ENCODE data around the gene GLDN. TPM values are rescaled to one million over a fixed set of nuclear protein-coding genes. Genes with fewer than 3 reads are reported as not detected.

GLDN gene
- total and polyA plus RNA-seq, 2 of the 4 experiments (the other 2 are of a cell fraction): under 0.01 TPM; not detected in 1

DNA sequence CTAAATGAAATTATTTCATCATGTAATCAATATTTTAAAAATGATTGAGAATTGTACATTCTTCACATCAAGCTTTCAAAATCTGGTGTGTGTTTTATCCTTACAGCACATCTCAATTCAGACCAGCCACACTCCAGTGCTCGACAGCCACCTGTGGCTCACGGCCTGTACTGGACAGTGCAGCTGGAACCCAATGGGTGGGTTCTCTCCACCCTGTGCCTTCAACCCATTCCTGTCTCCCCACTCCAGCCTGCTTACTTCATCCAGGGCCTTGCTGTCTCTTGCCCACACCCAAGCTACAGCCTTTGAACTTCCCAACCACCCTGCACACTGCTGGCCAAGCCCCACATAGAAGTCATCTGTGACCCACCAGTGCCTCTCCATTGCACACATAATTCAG lies 20.6 kb upstream of the GLDN start:
- H4K5ac ChIP-seq (ENCODE audit: low read depth, low read length): no peak overlapping the region
- ChIA-PET CTCF (no interaction called here), POLR2A (ENCODE audit: unreplicated experiment) (no interaction called here)
- no peak overlapping the region for H3K4ac ChIP-seq (ENCODE audit: low read depth, low read length)
- H3K9me3 ChIP-seq (ENCODE audit: control insufficient read depth, insufficient read depth, low read length): no peaks in the 10 kb centered on the region
- H3K23ac ChIP-seq (ENCODE audit: low read depth, low read length): no peak overlapping the region
- H4K91ac ChIP-seq (ENCODE audit: insufficient read depth, low read depth, low read length): no peak overlapping the region
- H3K14ac ChIP-seq (replicated peaks; ENCODE audit: low read depth, low read length): no peak overlapping the region
- H3K27ac ChIP-seq (ENCODE audit: insufficient read depth, low read length): no peak overlapping the region
- H3K36me3 ChIP-seq (ENCODE audit: control insufficient read depth, insufficient read depth, low read length): no peaks in the 10 kb centered on the region
- no peaks in the 10 kb centered on the region for H3K79me1 ChIP-seq (ENCODE audit: low read depth in 1 of 2, low read length in 2 of 2)
- peaks cover 4% of the 10 kb centered on the region; the same call in 1 of the 2 replicates for H3K4me1 ChIP-seq (ENCODE audit: control insufficient read depth, insufficient read depth, low read length)
- in situ Hi-C loops (cut with MboI; ENCODE audit: low sequenced_read_pairs) (no loop called here), intact Hi-C loops (cut with micrococcal nuclease) (no loop called here), dilution Hi-C loops (cut with HindIII; ENCODE audit: low sequenced_read_pairs, unreplicated experiment) (no loop called here)
- ATAC-seq (ENCODE audit: low read depth) (no peak), DNase-seq (no peak)
- WGBS, 2 experiments (ENCODE audit: extremely low coverage in 2 of 2, insufficient read length in 1 of 2): no CpG with 5 or more reads among the region's 2 CpGs
- no peak overlapping the region for H3K4me3 ChIP-seq (ENCODE audit: insufficient read depth, low read depth, low read length)
- H2BK15ac ChIP-seq (ENCODE audit: low read depth, low read length): no peak overlapping the region
- H2AFZ ChIP-seq (replicated peaks; ENCODE audit: low read length, poor library complexity): no peak overlapping the region
- peaks cover 18% of the 10 kb centered on the region for H3K27me3 ChIP-seq (ENCODE audit: control insufficient read depth, insufficient read depth, low read length)
- no peak overlapping the region for H3K4me2 ChIP-seq (ENCODE audit: low read depth, low read length)
- H4K20me1 ChIP-seq (ENCODE audit: insufficient read depth, low read length): no peaks in the 10 kb centered on the region
- H3K9ac ChIP-seq (ENCODE audit: low read depth, low read length): no peak overlapping the region
- TF ChIP-seq MAZ (IDR thresholded peaks at IDR 0.05; ENCODE audit: borderline replicate concordance, low read depth, low read length) (no peak), SMC3 (IDR thresholded peaks at IDR 0.05; ENCODE audit: low read depth, low read length) (no peak), BHLHE40 (IDR thresholded peaks at IDR 0.05; ENCODE audit: low read depth, low read length) (no peak), POLR2A (IDR thresholded peaks at IDR 0.05; ENCODE audit: low read depth, low read length) (no peak), MAFK (IDR thresholded peaks at IDR 0.05; ENCODE audit: low read depth, low read length) (no peak), RFX5 (IDR thresholded peaks at IDR 0.05; ENCODE audit: low read depth, low read length) (no peak), CHD1 (IDR thresholded peaks at IDR 0.05; ENCODE audit: low read depth, low read length) (no peak), RAD21 (IDR thresholded peaks at IDR 0.05; ENCODE audit: low read length) (no peak), CEBPB (IDR thresholded peaks at IDR 0.05; ENCODE audit: low read depth, low read length) (no peak), FOS (IDR thresholded peaks at IDR 0.05; ENCODE audit: low read depth, low read length) (no peak), RCOR1 (IDR thresholded peaks at IDR 0.05; ENCODE audit: insufficient replicate concordance, low read length) (no peak)
- TF ChIP-seq, protein P1, sequence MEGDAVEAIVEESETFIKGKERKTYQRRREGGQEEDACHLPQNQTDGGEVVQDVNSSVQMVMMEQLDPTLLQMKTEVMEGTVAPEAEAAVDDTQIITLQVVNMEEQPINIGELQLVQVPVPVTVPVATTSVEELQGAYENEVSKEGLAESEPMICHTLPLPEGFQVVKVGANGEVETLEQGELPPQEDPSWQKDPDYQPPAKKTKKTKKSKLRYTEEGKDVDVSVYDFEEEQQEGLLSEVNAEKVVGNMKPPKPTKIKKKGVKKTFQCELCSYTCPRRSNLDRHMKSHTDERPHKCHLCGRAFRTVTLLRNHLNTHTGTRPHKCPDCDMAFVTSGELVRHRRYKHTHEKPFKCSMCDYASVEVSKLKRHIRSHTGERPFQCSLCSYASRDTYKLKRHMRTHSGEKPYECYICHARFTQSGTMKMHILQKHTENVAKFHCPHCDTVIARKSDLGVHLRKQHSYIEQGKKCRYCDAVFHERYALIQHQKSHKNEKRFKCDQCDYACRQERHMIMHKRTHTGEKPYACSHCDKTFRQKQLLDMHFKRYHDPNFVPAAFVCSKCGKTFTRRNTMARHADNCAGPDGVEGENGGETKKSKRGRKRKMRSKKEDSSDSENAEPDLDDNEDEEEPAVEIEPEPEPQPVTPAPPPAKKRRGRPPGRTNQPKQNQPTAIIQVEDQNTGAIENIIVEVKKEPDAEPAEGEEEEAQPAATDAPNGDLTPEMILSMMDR (conservative IDR thresholded peaks at IDR 0.05; ENCODE audit: low read depth, low read length): no peak
- TF ChIP-seq, protein P2, sequence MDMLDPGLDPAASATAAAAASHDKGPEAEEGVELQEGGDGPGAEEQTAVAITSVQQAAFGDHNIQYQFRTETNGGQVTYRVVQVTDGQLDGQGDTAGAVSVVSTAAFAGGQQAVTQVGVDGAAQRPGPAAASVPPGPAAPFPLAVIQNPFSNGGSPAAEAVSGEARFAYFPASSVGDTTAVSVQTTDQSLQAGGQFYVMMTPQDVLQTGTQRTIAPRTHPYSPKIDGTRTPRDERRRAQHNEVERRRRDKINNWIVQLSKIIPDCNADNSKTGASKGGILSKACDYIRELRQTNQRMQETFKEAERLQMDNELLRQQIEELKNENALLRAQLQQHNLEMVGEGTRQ (IDR thresholded peaks at IDR 0.05; ENCODE audit: low read depth, low read length): no peak
- no peak overlapping the region for H2BK20ac ChIP-seq (ENCODE audit: low read depth, low read length)
- no peak overlapping the region for H2AK9ac ChIP-seq (replicated peaks; ENCODE audit: low read depth, low read length, poor library complexity)
- no peak overlapping the region for H2AK5ac ChIP-seq (ENCODE audit: low read depth, low read length)
- no peak overlapping the region for H2BK5ac ChIP-seq (ENCODE audit: low read depth, low read length, poor library complexity, severe bottlenecking)
- no peaks in the 10 kb centered on the region for H3K9me1 ChIP-seq (ENCODE audit: insufficient read depth, low read length)
- no peak overlapping the region for H3K18ac ChIP-seq (ENCODE audit: low read depth, low read length)
- H2BK120ac ChIP-seq (ENCODE audit: low read depth, low read length): no peak overlapping the region
- no peak overlapping the region for H3K56ac ChIP-seq (ENCODE audit: extremely low read depth, insufficient read depth, low read length)
- BruUV-seq (replicated peaks): no TSS peak
- no peak overlapping the region for H4K8ac ChIP-seq (ENCODE audit: low read depth in 2 of 2, low read length in 2 of 2)
